ENCODE measurements around the gene METRNL.

DNA sequence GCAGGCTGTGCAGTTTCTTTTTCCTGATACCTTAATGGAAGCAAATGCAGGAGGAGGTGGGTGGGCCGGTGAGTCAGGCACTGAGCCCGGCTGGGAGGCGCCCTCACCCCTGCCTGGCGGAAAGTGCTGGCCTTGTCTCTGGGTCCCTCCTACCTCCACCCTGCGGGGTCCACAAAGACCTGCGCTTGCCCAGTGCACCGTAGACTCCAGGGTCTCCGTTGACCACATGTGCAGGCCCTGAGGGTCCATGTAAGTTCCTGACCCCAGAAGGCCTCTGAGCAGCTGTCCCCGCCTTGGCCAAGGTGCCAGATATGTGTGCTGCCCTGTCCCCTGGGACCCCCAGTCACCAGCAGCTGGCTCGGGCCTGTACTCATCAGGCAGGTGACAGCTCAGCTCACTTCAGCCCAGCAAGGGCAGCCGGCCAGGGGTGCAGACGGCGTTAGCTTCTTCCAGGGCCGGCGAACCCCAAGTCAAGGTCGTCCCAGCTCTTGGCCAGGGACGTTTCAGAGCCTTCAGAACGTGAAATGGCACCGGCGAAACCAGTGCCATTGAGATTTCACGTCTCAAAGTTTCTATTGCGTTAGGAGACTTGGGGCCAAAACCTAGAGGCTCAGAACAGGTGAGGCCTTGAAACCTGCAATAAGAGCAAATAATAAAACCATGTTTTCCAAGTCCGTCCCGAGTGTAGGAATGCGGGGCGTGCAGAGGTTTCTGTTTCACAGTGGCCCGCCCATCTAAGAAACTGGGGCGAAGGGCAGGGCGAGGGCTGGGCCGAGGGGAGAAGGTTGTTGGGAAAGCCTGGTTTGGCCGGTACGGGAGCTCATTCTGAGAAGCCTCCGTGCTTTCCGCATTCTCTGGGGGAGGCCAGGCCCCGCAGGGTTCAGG, 12.1 kb downstream of the METRNL start:
- TF ChIP-seq, protein P1, sequence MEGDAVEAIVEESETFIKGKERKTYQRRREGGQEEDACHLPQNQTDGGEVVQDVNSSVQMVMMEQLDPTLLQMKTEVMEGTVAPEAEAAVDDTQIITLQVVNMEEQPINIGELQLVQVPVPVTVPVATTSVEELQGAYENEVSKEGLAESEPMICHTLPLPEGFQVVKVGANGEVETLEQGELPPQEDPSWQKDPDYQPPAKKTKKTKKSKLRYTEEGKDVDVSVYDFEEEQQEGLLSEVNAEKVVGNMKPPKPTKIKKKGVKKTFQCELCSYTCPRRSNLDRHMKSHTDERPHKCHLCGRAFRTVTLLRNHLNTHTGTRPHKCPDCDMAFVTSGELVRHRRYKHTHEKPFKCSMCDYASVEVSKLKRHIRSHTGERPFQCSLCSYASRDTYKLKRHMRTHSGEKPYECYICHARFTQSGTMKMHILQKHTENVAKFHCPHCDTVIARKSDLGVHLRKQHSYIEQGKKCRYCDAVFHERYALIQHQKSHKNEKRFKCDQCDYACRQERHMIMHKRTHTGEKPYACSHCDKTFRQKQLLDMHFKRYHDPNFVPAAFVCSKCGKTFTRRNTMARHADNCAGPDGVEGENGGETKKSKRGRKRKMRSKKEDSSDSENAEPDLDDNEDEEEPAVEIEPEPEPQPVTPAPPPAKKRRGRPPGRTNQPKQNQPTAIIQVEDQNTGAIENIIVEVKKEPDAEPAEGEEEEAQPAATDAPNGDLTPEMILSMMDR (IDR thresholded peaks at IDR 0.05; ENCODE audit: low read length), result no peak
- no peak for TF ChIP-seq EZH2 (optimal IDR thresholded peaks at IDR 0.05; ENCODE audit: low read depth, low read length)

Measured in MM.1S (cell line).